ENCODE measurements around the gene ZNF184.
A peak's percentile ranks its signal among the peaks of the same experiment; 100 is the strongest.

ZNF184 gene

DNA sequence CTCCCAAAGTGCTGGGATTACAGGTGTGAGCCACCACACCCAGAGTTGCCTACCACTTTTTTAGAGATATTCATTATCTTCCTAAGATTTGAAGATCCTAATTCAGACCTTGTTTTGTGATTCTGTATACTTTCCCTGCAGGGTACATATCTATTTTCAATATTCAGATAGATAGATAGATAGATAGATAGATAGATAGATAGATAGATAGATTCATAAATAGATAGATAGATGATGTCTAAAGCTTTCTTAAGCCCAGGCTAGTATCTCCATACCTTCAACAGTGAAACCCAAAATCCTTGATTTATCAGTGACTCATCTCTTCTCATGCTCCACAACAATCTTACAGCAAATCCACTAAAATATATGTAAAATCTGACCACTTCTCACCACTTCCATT, 53.5 kb downstream of the ZNF184 start:
- no peak for DNase-seq

DNA sequence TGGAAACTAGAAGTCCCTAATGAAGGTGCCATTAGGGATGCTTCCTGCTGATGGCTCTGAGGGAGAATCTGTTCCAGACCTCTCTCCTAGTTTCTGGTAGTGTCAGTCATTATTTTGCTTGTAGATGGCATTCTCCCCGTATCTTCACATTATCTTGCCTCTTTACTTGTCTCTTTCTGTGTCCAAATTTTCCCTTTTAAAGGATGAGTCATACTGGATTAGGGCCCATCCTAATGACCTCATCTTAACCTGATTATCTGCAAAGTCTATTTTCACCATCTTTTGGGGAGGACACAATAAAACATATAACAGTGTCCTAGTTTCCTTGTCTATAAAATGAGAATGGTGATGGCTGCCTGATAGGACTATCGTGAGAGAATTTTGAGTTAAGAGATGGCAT, 57.0 kb downstream of the ZNF184 start:
- DNase-seq: no peak

DNA sequence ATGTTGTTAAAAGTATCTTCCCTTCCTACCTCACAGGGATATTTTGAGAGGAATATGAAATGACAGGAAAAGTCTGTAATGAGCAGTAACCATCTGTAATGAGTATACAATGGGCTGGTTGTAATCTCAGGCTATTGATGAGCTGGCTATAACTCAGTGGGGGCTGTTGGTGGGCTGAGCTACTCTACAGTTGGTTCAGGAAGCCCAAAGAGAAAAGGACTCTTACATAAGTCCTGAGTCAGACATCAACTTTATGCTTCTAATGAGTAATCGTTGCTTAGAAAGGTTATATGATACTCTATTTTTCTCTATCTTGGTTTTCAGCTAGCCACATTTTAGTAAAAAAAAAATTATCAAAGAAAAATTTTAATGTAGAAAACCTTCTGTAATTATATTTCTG, 57.9 kb downstream of the ZNF184 start:
- no peak for DNase-seq

DNA sequence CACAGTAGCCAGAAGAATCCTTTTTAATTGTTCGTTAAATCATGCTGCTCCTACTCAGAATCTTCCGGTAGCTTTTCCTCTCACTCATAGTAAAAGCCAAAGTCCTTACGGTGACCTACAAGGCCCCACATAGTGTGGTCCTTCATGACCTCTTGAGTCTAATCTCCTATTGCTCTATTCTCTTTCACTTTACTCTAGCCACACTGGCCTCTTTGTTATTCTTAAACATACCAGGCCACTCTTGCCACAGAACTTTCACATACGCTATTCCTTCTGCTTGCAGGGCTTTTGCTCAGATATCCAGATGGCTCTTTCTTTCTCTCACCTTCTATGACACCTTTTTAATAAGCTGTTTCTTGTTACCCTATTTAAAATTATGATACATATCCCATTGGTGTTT, 58.6 kb downstream of the ZNF184 start:
- no peak for DNase-seq

DNA sequence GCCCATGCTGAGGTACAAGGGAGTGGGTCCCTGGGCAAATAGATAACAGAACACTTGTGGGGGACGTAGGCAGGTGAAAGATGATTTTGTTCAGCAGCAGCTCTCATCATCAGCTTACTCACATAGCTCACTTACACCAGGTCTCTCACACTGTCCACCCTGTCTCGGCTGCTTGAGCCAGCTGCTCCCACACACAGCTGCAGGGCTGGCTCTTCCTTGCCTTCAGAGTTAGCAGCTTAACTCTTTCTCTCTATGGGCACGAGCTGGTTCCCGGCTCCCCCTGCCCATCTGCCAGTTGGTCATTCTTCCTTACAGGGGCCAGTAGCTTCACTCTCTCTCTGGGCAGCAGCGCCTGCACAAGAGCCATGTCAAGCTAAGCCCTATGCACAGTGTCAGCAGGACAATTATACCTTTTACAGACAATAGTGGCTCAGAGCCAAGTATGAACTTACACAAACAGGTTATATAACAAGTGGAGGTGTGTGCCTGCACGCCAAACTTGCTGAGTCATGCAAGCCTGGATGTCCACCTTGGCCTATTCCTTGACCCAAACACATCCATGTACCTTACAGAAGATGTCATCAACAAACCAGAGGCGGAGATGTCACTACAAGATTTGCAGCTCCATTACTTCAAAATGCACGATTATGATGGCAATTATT, 65.6 kb downstream of the ZNF184 start:
- no peak for DNase-seq

DNA sequence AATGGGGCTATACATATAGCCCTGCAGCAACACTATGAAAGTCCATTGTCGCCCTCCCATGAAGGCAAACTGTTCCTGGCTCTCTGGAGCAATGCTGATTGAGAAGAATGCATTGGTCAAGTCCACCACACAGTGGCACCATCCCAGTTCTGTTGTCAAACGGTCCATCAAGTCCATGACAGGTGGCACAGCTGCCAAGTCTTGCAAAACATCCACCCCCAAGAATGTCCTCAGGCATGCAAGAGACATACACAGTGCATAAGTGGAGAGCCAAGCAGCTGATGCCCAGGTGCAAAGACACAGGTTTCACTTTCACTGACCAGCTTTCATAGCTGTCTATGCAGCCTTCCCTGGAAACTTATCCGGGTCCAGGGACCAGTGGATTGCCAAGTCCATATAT, 66.8 kb downstream of the ZNF184 start:
- DNase-seq: peak in 1 of 2 experiments; percentile 0

DNA sequence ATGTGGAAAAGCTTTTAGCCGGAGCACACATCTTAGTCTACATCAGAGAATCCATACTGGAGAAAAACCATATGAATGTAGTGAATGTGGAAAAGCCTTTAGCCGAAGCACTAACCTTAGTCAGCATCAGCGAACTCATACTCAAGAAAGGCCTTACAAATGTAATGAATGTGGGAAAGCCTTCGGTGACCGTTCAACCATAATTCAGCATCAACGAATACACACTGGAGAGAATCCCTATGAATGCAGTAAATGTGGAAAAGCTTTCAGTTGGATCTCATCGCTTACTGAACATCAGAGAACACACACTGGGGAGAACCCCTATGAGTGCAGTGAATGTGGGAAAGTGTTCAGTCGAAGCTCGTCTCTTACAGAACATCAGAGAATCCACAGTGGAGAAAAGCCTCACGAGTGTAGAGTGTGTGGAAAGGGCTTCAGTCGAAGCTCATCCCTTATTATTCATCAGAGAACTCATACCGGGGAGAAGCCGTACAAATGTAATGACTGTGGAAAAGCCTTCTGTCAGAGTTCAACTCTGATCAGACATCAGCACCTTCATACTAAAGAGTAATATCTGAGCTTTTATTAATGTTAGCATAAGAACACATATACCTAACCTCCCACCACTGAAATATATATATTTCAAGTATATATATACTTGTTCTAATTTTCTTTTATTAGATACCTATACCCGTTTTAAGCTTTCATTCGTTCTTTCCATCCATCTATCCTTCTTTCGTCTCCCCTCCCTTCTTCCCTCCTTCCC, 71.8 kb downstream of the ZNF184 start:
- no peak for DNase-seq
